Uterine smooth muscle cell (primary cell): ENCODE measurements around the gene NFATC1. TPM values are rescaled to one million over a fixed set of nuclear protein-coding genes. Genes with fewer than 3 reads are reported as not detected.

Source experiments
- total RNA-seq: library from RNA; depleted of rRNA; stranded (reverse); fragments of >200 nt; gene quantifications from 2 replicates; pipeline ENCODE4 v1.2.3, GENCODE V29; 2014

NFATC1 gene
- 1.7 and 2.1 TPM in 2 replicates for total RNA-seq

GRCh38 chr18:79395761-79396404, at the start of gene NFATC1:
TSS of gene NFATC1 (plus strand) at chr18:79395930. CDS start at chr18:79396225, 295 bp downstream.

